ENCODE data around the gene DAPK1.

The DAPK1 gene

DNA sequence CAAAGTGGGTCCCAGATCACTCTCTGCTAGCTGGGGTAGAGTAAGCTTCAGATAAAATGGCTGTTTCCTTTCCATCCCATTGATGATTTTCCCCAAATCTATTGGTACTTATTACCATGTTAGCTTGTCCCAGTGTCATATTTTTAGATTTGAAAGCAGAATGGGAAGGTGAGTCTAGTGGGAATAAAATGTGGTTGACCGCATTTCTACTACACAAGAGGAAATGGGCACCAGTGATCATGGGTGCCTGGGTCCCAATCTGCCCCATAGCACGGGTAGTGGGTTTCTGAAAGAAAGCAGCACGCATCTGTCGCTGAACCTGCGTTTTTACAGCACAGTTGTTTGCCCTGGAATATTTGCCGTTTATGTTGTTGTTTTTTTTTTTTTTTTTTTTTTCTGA lies 20.1 kb downstream of the DAPK1 start:
- Mint-ChIP-seq H3K27ac (no peak overlapping the region), H3K4me1 (ENCODE audit: low read depth) (no peaks in the 10 kb centered on the region), H3K9me3 (no peaks in the 10 kb centered on the region), H3K27me3 (ENCODE audit: low read depth) (peaks cover 7% of the 10 kb centered on the region), H3K4me3 (no peak overlapping the region), H3K36me3 (ENCODE audit: low read depth) (no peaks in the 10 kb centered on the region)

- peaks cover 7% of the 10 kb centered on the region for H3K27me3 Mint-ChIP-seq (ENCODE audit: low read depth)
- H3K4me3 Mint-ChIP-seq: no peak overlapping the region
- H3K9me3 Mint-ChIP-seq: no peaks in the 10 kb centered on the region
- H3K27ac Mint-ChIP-seq: no peak overlapping the region
- H3K36me3 Mint-ChIP-seq (ENCODE audit: low read depth): no peaks in the 10 kb centered on the region
- no peaks in the 10 kb centered on the region for H3K4me1 Mint-ChIP-seq (ENCODE audit: low read depth)
Observed at GRCh38 chr9:87518702-87519335, 21.2 kb downstream of the DAPK1 start.

DNA sequence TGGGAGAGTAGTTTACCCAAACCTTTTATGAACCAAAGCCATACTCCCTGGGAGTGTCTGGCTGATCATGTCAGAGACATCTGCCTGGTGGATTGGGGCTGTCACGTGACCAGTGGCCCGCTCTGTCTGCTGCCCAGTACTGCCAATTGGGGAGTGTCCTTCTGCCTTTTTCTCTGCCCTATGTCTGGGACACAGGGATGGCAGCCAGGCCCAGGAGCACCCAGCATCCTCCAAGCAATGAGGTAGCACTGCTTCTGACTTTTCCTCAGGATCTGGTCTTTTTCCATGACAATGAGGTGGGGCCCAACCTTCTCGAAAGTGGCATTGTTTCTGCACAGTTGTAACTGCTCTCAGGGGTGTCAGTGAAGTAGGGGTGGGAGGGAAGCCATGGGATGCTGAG lies 21.8 kb downstream of the DAPK1 start:
- no peaks in the 10 kb centered on the region for H3K9me3 Mint-ChIP-seq
- no peaks in the 10 kb centered on the region for H3K4me1 Mint-ChIP-seq (ENCODE audit: low read depth)
- no peaks in the 10 kb centered on the region for H3K36me3 Mint-ChIP-seq (ENCODE audit: low read depth)
- no peak overlapping the region for H3K27ac Mint-ChIP-seq
- H3K4me3 Mint-ChIP-seq: no peak overlapping the region
- H3K27me3 Mint-ChIP-seq (ENCODE audit: low read depth): peaks cover 7% of the 10 kb centered on the region

DNA sequence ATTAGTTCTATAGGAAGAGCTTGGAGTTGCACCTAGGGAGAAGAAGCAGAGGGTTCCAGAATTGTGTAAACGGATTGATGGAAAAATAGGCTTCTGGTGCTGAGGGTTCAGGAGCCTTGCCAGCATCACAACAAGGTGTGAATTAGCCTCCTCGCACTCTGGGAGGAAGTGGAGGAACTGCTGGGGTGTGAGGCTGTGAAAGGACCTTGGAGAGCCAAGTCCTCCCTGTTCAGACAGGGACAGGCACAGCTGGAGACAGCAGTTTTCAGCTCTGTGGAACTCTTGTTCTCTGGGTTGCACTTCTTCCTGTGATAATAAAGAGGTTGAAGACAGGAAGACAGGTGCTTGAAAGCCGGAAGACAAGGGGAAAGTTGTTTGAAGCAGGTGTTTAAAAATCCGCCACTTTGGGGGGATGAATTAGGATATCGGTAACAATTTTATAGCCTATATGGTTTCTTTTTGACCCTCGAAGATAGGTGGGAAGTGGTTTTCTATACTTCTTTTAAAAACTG lies 22.6 kb downstream of the DAPK1 start:
- no peak overlapping the region for H3K27ac Mint-ChIP-seq
- H3K9me3 Mint-ChIP-seq: no peaks in the 10 kb centered on the region
- peaks cover 7% of the 10 kb centered on the region for H3K27me3 Mint-ChIP-seq (ENCODE audit: low read depth)
- H3K4me1 Mint-ChIP-seq (ENCODE audit: low read depth): no peaks in the 10 kb centered on the region
- H3K36me3 Mint-ChIP-seq (ENCODE audit: low read depth): no peaks in the 10 kb centered on the region
- no peak overlapping the region for H3K4me3 Mint-ChIP-seq

DNA sequence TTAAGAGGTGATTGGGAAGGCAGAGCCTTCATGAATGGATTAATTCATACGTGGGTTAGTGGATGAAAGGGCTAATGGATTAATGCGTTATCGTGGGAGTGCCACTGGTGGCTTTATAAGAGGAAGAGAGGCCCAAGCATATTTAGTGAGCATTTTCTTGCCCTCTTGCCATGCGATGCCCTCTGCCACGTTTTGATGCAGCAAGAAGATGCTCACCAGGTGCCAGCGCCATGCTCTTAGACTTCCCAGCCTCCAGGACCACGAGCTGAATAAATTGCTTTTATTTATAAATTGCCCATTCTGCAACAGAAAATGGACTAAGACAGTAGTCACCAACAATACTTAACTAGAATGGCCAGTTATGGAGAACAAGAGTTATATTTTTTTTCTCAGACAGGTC lies 24.2 kb downstream of the DAPK1 start:
- H3K27me3 Mint-ChIP-seq (ENCODE audit: low read depth): peaks cover 7% of the 10 kb centered on the region
- H3K36me3 Mint-ChIP-seq (ENCODE audit: low read depth): no peaks in the 10 kb centered on the region
- no peak overlapping the region for H3K4me3 Mint-ChIP-seq
- H3K4me1 Mint-ChIP-seq (ENCODE audit: low read depth): no peaks in the 10 kb centered on the region
- no peak overlapping the region for H3K27ac Mint-ChIP-seq
- no peaks in the 10 kb centered on the region for H3K9me3 Mint-ChIP-seq

DNA sequence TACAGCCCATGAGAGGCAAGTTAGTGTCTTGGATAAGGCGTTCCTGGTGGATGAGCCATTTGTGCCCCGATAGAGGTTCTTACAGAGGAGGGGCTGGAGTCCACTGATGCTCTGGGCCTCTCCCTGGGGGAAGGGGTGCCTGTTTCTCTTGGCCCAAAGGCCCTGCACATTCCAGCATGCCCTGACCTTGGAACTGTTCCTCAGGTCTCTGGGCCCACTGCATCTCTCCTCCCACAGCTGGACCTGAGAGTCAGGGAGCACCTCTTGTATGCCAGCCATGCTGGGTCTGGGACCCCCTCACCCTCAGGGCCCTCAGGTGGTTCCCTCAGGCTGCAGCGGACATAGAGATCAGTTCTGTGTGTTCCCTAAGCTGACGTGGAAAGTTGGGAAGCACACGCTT lies 26.4 kb downstream of the DAPK1 start:
- H3K4me1 Mint-ChIP-seq (ENCODE audit: low read depth): no peaks in the 10 kb centered on the region
- no peak overlapping the region for H3K27ac Mint-ChIP-seq
- no peak overlapping the region for H3K4me3 Mint-ChIP-seq
- H3K9me3 Mint-ChIP-seq: no peaks in the 10 kb centered on the region
- no peaks in the 10 kb centered on the region for H3K36me3 Mint-ChIP-seq (ENCODE audit: low read depth)
- peaks cover 7% of the 10 kb centered on the region for H3K27me3 Mint-ChIP-seq (ENCODE audit: low read depth)

DNA sequence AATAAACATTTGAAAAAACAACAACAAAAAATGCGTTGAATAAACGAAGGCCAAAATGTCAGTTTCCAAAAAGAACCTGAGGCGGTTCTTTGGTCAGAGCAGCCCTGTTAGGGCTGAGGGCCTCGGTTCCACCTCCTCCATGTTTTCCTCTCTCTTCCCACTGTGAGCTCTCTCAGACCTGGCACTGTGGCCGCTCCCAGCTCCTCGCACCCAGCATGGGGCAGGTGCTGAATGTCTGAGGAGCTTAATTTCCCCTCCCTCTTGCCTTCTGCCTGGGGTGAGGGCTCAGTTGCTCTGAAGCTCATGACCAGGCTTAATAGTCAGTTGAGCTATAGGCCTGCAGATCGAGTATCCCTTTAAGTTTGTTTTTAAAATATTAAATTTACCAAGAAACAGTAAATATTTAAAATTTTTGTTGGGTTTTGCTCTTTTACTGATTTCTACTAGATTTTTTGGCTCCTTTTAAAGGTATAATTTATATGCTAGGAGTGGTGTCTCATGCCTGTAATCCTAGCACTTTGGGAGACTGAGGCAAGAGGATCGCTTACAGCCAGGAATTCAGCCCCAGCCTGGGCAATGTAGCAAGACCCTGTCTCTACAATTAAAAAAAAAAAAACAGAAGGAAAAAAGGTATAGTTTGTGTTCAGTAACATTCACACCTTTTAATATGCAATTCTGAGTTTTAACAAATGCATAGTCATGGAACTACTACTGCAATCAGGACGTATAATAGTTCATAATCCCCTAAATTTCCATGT lies 28.1 kb downstream of the DAPK1 start:
- H3K27me3 Mint-ChIP-seq (ENCODE audit: low read depth): peaks cover 7% of the 10 kb centered on the region
- H3K27ac Mint-ChIP-seq: no peak overlapping the region
- no peak overlapping the region for H3K4me3 Mint-ChIP-seq
- H3K4me1 Mint-ChIP-seq (ENCODE audit: low read depth): no peaks in the 10 kb centered on the region
- H3K36me3 Mint-ChIP-seq (ENCODE audit: low read depth): no peaks in the 10 kb centered on the region
- no peaks in the 10 kb centered on the region for H3K9me3 Mint-ChIP-seq

GRCh38 chr9:87527211-87527916 lies 29.7 kb downstream of the DAPK1 start:
- Mint-ChIP-seq H3K9me3 (no peaks in the 10 kb centered on the region), H3K36me3 (ENCODE audit: low read depth) (no peaks in the 10 kb centered on the region), H3K4me1 (ENCODE audit: low read depth) (no peaks in the 10 kb centered on the region), H3K4me3 (no peak overlapping the region), H3K27me3 (ENCODE audit: low read depth) (no peaks in the 10 kb centered on the region), H3K27ac (no peak overlapping the region)

DNA sequence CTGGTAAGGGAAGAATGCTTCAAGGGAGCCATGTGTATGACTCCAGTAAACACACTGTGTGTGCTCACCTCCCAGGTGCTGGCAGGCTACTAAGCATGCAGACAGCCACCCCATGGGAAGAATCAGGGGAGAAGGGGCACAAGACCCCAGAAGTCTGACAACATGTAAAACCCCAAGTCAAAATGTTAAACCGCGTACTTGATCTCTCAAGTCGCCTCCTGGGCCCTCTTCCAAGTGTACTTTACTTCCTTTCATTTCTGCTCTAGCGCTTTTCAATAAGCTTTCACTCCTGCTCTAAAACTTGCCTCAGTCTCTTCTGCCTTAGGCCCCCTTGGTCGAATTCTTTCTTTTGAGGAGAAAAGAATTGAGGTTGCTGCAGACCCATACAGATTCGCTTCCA lies 31.3 kb downstream of the DAPK1 start:
- H3K27me3 Mint-ChIP-seq (ENCODE audit: low read depth): no peaks in the 10 kb centered on the region
- no peak overlapping the region for H3K27ac Mint-ChIP-seq
- no peaks in the 10 kb centered on the region for H3K4me1 Mint-ChIP-seq (ENCODE audit: low read depth)
- H3K9me3 Mint-ChIP-seq: no peaks in the 10 kb centered on the region
- H3K4me3 Mint-ChIP-seq: no peak overlapping the region
- H3K36me3 Mint-ChIP-seq (ENCODE audit: low read depth): no peaks in the 10 kb centered on the region

DNA sequence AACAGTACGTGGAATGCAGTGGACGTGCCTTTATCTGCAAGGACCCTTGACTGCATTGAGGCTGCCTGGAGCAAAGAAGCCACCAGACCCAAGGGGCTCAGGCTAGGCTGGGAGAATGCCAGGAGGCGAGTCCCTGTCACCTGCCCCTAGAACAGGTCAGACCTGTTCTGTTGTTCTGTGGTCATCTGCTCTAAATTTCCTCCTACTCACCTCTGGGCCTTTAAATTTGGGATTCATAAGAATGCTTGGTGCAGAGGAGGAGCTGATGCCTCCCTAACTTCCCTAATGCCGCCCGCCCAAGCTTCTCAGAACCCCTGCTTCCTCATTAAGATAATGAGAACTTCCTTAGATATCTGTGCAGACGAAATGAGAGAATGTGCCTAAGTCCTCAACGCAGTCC lies 32.0 kb downstream of the DAPK1 start:
- Mint-ChIP-seq H3K4me3 (no peak overlapping the region), H3K36me3 (ENCODE audit: low read depth) (no peaks in the 10 kb centered on the region)

DNA sequence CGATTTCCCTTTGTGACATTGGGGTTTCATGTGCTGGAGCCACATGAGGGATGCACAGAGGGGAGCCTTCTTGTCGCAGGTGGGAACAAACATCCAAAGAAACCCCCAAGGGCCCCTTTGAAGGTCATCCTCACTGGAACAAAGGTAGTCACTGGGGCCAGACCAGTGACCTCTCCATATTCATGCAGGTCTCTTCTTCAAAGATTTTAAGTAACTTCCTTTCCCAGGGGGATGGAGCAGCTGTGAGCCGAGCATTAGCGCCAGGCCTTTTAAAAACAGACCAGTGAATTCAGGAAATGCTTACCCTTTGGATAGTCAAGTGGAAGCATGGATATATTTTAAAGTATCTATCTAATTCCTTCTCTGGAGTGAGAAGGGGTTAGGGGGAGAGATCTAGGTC lies 33.0 kb downstream of the DAPK1 start:
- H3K27me3 Mint-ChIP-seq (ENCODE audit: low read depth): no peaks in the 10 kb centered on the region
- H3K27ac Mint-ChIP-seq: no peak overlapping the region
- no peaks in the 10 kb centered on the region for H3K9me3 Mint-ChIP-seq
- H3K36me3 Mint-ChIP-seq (ENCODE audit: low read depth): no peaks in the 10 kb centered on the region
- H3K4me1 Mint-ChIP-seq (ENCODE audit: low read depth): peaks cover under 1% of the 10 kb centered on the region
- H3K4me3 Mint-ChIP-seq: no peak overlapping the region

More for the DNA sequence above, 32.0 kb downstream of the DAPK1 start:
- H3K27ac Mint-ChIP-seq: no peak overlapping the region
- H3K27me3 Mint-ChIP-seq (ENCODE audit: low read depth): no peaks in the 10 kb centered on the region
- no peaks in the 10 kb centered on the region for H3K9me3 Mint-ChIP-seq
- H3K4me1 Mint-ChIP-seq (ENCODE audit: low read depth): no peaks in the 10 kb centered on the region

GRCh38 chr9:87531370-87532295 lies 34.0 kb downstream of the DAPK1 start:
- Mint-ChIP-seq H3K27me3 (ENCODE audit: low read depth) (no peaks in the 10 kb centered on the region), H3K9me3 (no peaks in the 10 kb centered on the region), H3K4me3 (no peak overlapping the region), H3K4me1 (ENCODE audit: low read depth) (peaks cover 6% of the 10 kb centered on the region), H3K27ac (no peak overlapping the region), H3K36me3 (ENCODE audit: low read depth) (no peaks in the 10 kb centered on the region)

GRCh38 chr9:87533271-87533670 lies 35.6 kb downstream of the DAPK1 start:
- Mint-ChIP-seq H3K27me3 (ENCODE audit: low read depth) (no peaks in the 10 kb centered on the region), H3K36me3 (ENCODE audit: low read depth) (no peaks in the 10 kb centered on the region), H3K9me3 (no peaks in the 10 kb centered on the region), H3K27ac (no peak overlapping the region), H3K4me1 (ENCODE audit: low read depth) (peaks cover 6% of the 10 kb centered on the region), H3K4me3 (no peak overlapping the region)

DNA sequence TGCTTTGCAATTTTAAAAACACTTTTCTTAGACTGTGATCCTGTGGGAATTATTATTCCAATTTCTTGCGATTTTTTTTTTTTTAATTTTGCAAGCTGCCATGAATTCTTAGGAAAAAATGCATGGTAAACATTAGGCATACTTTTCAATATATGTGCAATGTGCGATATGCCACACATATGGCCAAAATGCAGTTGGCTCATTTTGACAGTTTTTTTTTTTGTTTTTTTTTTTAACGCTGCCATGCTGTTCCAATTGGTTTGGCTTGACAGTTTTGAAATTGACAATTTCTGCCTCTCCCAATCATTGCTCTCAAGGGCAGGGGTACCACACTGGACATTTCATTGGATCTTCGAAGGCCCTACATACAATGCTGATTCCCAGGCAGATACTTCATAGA lies 36.4 kb downstream of the DAPK1 start:
- H3K9me3 Mint-ChIP-seq: no peaks in the 10 kb centered on the region
- H3K27ac Mint-ChIP-seq: no peak overlapping the region
- no peaks in the 10 kb centered on the region for H3K36me3 Mint-ChIP-seq (ENCODE audit: low read depth)
- peaks cover 6% of the 10 kb centered on the region for H3K4me1 Mint-ChIP-seq (ENCODE audit: low read depth)
- no peaks in the 10 kb centered on the region for H3K27me3 Mint-ChIP-seq (ENCODE audit: low read depth)
- H3K4me3 Mint-ChIP-seq: no peak overlapping the region
